CD8-positive, alpha-beta memory T cell (primary cell): ENCODE data around the gene PLSCR1. TPM values are rescaled to one million over a fixed set of nuclear protein-coding genes. Genes with fewer than 3 reads are reported as not detected.

ENCODE experiments used
- CTCF ChIA-PET: fragments of 350-600 bp; sonication (Branson Sonifier 250); formaldehyde crosslinking; loops from one replicate; lab custom pipeline; 2021; ENCODE audit warnings: antibody characterized with exemption; lab: Charles Lee
- POLR2A ChIA-PET: fragments of 350-600 bp; sonication (Branson Sonifier 250); formaldehyde crosslinking; loops from one replicate; lab custom pipeline; 2021; ENCODE audit warnings: antibody characterized with exemption; lab: Charles Lee
- DNase-seq, 5 donors: peaks; one replicate each; pipeline versions ENCODE4 v3.0.0 to v3.0.0-alpha.2; 2020 to 2022; ENCODE audit warnings: mixed read lengths in 1 of 5
- H3K27ac ChIP-seq: one replicate; pipeline ENCODE4 v1.7.0; 2013; ENCODE audit warnings: low read depth, mild to moderate bottlenecking, low read length, moderate library complexity
- H3K27me3 ChIP-seq: 2 replicates; pipeline ENCODE4 v1.7.0; 2013; ENCODE audit warnings: low read length, mild to moderate bottlenecking; ENCODE audit not compliant: insufficient read depth, poor library complexity, severe bottlenecking
- H3K36me3 ChIP-seq: 2 replicates; pipeline ENCODE4 v1.7.0; 2013; ENCODE audit warnings: mild to moderate bottlenecking, low read length, moderate library complexity; ENCODE audit not compliant: insufficient read depth
- H3K4me1 ChIP-seq: 2 replicates; pipeline ENCODE4 v1.7.0; 2013; ENCODE audit warnings: mild to moderate bottlenecking, low read length, moderate library complexity; ENCODE audit not compliant: insufficient read depth
- H3K4me3 ChIP-seq: 2 replicates; pipeline ENCODE4 v1.7.0; 2013; ENCODE audit warnings: mild to moderate bottlenecking, low read length
- H3K9me3 ChIP-seq: 2 replicates; pipeline ENCODE4 v1.7.0; 2013; ENCODE audit warnings: mild to moderate bottlenecking, low read length
- H3K27ac Mint-ChIP-seq, 8 donors: one replicate each; pipeline ENCODE4 v1.8.0; 2020 to 2021; ENCODE audit warnings: mixed read lengths in 8 of 8, mild to moderate bottlenecking in 6 of 8, inconsistent platforms in 3 of 8, moderate library complexity in 3 of 8
- H3K27me3 Mint-ChIP-seq, 2 donors: one replicate each; pipeline ENCODE4 v1.8.0; 2020 to 2021; ENCODE audit warnings: mixed read lengths in 2 of 2, mild to moderate bottlenecking in 1 of 2, moderate library complexity in 1 of 2
- H3K36me3 Mint-ChIP-seq, 3 donors: one replicate each; pipeline ENCODE4 v1.8.0; 2020 to 2021; ENCODE audit warnings: mixed read lengths in 3 of 3, inconsistent platforms in 1 of 3, mild to moderate bottlenecking in 1 of 3
- H3K4me1 Mint-ChIP-seq, 3 donors: one replicate each; pipeline ENCODE4 v1.8.0; 2020 to 2021; ENCODE audit warnings: mixed read lengths in 3 of 3, inconsistent platforms in 1 of 3, mild to moderate bottlenecking in 1 of 3
- H3K4me3 Mint-ChIP-seq, 7 donors: one replicate each; pipeline ENCODE4 v1.8.0; 2020 to 2021; ENCODE audit warnings: mixed read lengths in 7 of 7, mild to moderate bottlenecking in 6 of 7, moderate library complexity in 4 of 7, inconsistent platforms in 2 of 7
- H3K9me3 Mint-ChIP-seq, 5 donors: one replicate each; pipeline ENCODE4 v1.8.0; 2020 to 2022; ENCODE audit warnings: mixed read lengths in 5 of 5, mild to moderate bottlenecking in 3 of 5, moderate library complexity in 2 of 5, inconsistent platforms in 1 of 5
- polyA plus RNA-seq: library from polyadenylated mRNA; unstranded; fragments of 300-500 nt; fragmentation: Illumina TruSeq; gene quantifications from one replicate; pipeline ENCODE4 v1.2.3, GENCODE V29; 2021
- total RNA-seq, 2 experiments: library from RNA; stranded (reverse); gene quantifications; one replicate each; pipeline ENCODE4 v1.2.3, GENCODE V29; 2021

The PLSCR1 gene
- total and polyA plus RNA-seq, 3 experiments from 2014 or later = 19.1 to 40.8 (median 24.1) TPM

- Histone ChIP-seq H3K4me3 (no peak overlapping the region), H3K27me3 (no peaks in the 10 kb centered on the region), H3K36me3 (no peaks in the 10 kb centered on the region), H3K27ac (no peak overlapping the region), H3K4me1 (no peaks in the 10 kb centered on the region), H3K9me3 (no peaks in the 10 kb centered on the region)
- H3K4me1 Mint-ChIP-seq = peaks cover 0 to 6% (median 0%) of the 10 kb centered on the region in 3 donors
- no peaks in the 10 kb centered on the region for H3K9me3 Mint-ChIP-seq
- peak overlapping the region in 1 of 8 donors; percentile 26 for H3K27ac Mint-ChIP-seq
- ChIA-PET POLR2A (no interaction called here), CTCF (no interaction called here)
- DNase-seq = no peak
- H3K27me3 Mint-ChIP-seq = no peaks in the 10 kb centered on the region
- H3K36me3 Mint-ChIP-seq = peaks cover 4 to 6% (median 5%) of the 10 kb centered on the region in 3 donors
- H3K4me3 Mint-ChIP-seq = no peak overlapping the region
Measured at GRCh38 chr3:146507331-146508120, 36.9 kb downstream of the PLSCR1 start.

- Histone ChIP-seq H3K27me3 (no peaks in the 10 kb centered on the region), H3K4me1 (no peaks in the 10 kb centered on the region), H3K4me3 (no peak overlapping the region), H3K27ac (no peak overlapping the region), H3K9me3 (no peaks in the 10 kb centered on the region), H3K36me3 (no peaks in the 10 kb centered on the region)
- ChIA-PET POLR2A (no interaction called here), CTCF (no interaction called here)
- H3K9me3 Mint-ChIP-seq = no peaks in the 10 kb centered on the region
- peaks cover 0 to 5% (median 0%) of the 10 kb centered on the region in 3 donors for H3K36me3 Mint-ChIP-seq
- no peak for DNase-seq
- H3K27ac Mint-ChIP-seq = no peak overlapping the region
- H3K4me3 Mint-ChIP-seq = no peak overlapping the region
- H3K27me3 Mint-ChIP-seq = no peaks in the 10 kb centered on the region
- peaks cover 0 to 6% (median 0%) of the 10 kb centered on the region in 3 donors for H3K4me1 Mint-ChIP-seq
Measured at GRCh38 chr3:146505516-146505915, 38.9 kb downstream of the PLSCR1 start.

- ChIA-PET CTCF (no interaction called here), POLR2A (no interaction called here)
- no peaks in the 10 kb centered on the region for H3K27me3 Mint-ChIP-seq
- Histone ChIP-seq H3K27me3 (no peaks in the 10 kb centered on the region), H3K9me3 (no peaks in the 10 kb centered on the region), H3K27ac (no peak overlapping the region), H3K36me3 (no peaks in the 10 kb centered on the region), H3K4me1 (no peaks in the 10 kb centered on the region), H3K4me3 (no peak overlapping the region)
- no peak for DNase-seq
- no peaks in the 10 kb centered on the region for H3K9me3 Mint-ChIP-seq
- no peak overlapping the region for H3K4me3 Mint-ChIP-seq
- no peak overlapping the region for H3K27ac Mint-ChIP-seq
- peaks cover 0 to 5% (median 0%) of the 10 kb centered on the region in 3 donors for H3K36me3 Mint-ChIP-seq
- peaks cover 0 to 6% (median 0%) of the 10 kb centered on the region in 3 donors for H3K4me1 Mint-ChIP-seq
Measured at GRCh38 chr3:146504498-146505197, 39.8 kb downstream of the PLSCR1 start.

- H3K36me3 Mint-ChIP-seq = peaks cover 0 to 5% (median 0%) of the 10 kb centered on the region in 3 donors
- Histone ChIP-seq H3K4me3 (no peak overlapping the region), H3K9me3 (no peaks in the 10 kb centered on the region), H3K27ac (no peak overlapping the region), H3K27me3 (no peaks in the 10 kb centered on the region), H3K36me3 (no peaks in the 10 kb centered on the region), H3K4me1 (no peaks in the 10 kb centered on the region)
- H3K9me3 Mint-ChIP-seq = no peaks in the 10 kb centered on the region
- POLR2A ChIA-PET = no interaction called here
- no peaks in the 10 kb centered on the region for H3K27me3 Mint-ChIP-seq
- no peak for DNase-seq
- H3K4me1 Mint-ChIP-seq = peaks cover 2 to 8% (median 3%) of the 10 kb centered on the region in 3 donors
- CTCF ChIA-PET = no interaction called here
- no peak overlapping the region for H3K27ac Mint-ChIP-seq
- no peak overlapping the region for H3K4me3 Mint-ChIP-seq
Measured at GRCh38 chr3:146503461-146504202, 40.8 kb downstream of the PLSCR1 start.

- DNase-seq = no peak
- no peaks in the 10 kb centered on the region for H3K36me3 ChIP-seq
Measured at GRCh38 chr3:146502887-146503460, 41.4 kb downstream of the PLSCR1 start.

GRCh38 chr3:146501752-146502151 is 42.7 kb downstream of the PLSCR1 start:
- Histone ChIP-seq H3K36me3 (no peaks in the 10 kb centered on the region), H3K27me3 (no peaks in the 10 kb centered on the region), H3K4me1 (peaks cover 5% of the 10 kb centered on the region), H3K27ac (no peak overlapping the region), H3K4me3 (no peak overlapping the region), H3K9me3 (no peaks in the 10 kb centered on the region)
- H3K36me3 Mint-ChIP-seq = peaks cover 0 to 2% (median 0%) of the 10 kb centered on the region in 3 donors
- H3K27me3 Mint-ChIP-seq = no peaks in the 10 kb centered on the region
- H3K4me3 Mint-ChIP-seq = no peak overlapping the region
- peaks cover 14 to 18% (median 15%) of the 10 kb centered on the region in 3 donors for H3K4me1 Mint-ChIP-seq
- no peak for DNase-seq
- peaks cover 0 to 6% (median 4%) of the 10 kb centered on the region in 5 donors for H3K9me3 Mint-ChIP-seq
- POLR2A ChIA-PET = no interaction called here
- H3K27ac Mint-ChIP-seq = no peak overlapping the region
- CTCF ChIA-PET = no interaction called here

More at GRCh38 chr3:146502887-146503460, 41.4 kb downstream of the PLSCR1 start:
- Mint-ChIP-seq H3K4me3 (no peak overlapping the region), H3K27me3 (no peaks in the 10 kb centered on the region), H3K4me1 (peaks cover 9 to 15% (median 9%) of the 10 kb centered on the region in 3 donors), H3K27ac (no peak overlapping the region), H3K36me3 (peaks cover 0 to 2% (median 0%) of the 10 kb centered on the region in 3 donors), H3K9me3 (peaks cover 0 to under 1% (median under 1%) of the 10 kb centered on the region in 5 donors)
- POLR2A ChIA-PET = no interaction called here
- no peaks in the 10 kb centered on the region for H3K9me3 ChIP-seq
- no peak overlapping the region for H3K4me3 ChIP-seq
- H3K4me1 ChIP-seq = peaks cover 5% of the 10 kb centered on the region
- CTCF ChIA-PET = no interaction called here
- no peaks in the 10 kb centered on the region for H3K27me3 ChIP-seq
- no peak overlapping the region for H3K27ac ChIP-seq

GRCh38 chr3:146499701-146500100 is 44.7 kb downstream of the PLSCR1 start:
- H3K27ac ChIP-seq = no peak overlapping the region
- H3K4me3 Mint-ChIP-seq = no peak overlapping the region
- CTCF ChIA-PET = no interaction called here

More at GRCh38 chr3:146499701-146500100, 44.7 kb downstream of the PLSCR1 start:
- Mint-ChIP-seq H3K9me3 (peaks cover 0 to 9% (median 4%) of the 10 kb centered on the region in 5 donors), H3K4me1 (peaks cover 18 to 25% (median 24%) of the 10 kb centered on the region in 3 donors), H3K36me3 (peaks cover 0 to 2% (median 0%) of the 10 kb centered on the region in 3 donors), H3K27ac (no peak overlapping the region), H3K27me3 (no peaks in the 10 kb centered on the region)
- Histone ChIP-seq H3K4me1 (peaks cover 5% of the 10 kb centered on the region), H3K27me3 (no peaks in the 10 kb centered on the region), H3K36me3 (no peaks in the 10 kb centered on the region), H3K9me3 (no peaks in the 10 kb centered on the region), H3K4me3 (no peak overlapping the region)
- POLR2A ChIA-PET = no interaction called here
- no peak for DNase-seq
